ENCODE measurements around the gene UHRF1. TPM values are rescaled to one million over a fixed set of nuclear protein-coding genes. Genes with fewer than 3 reads are reported as not detected.

Gene UHRF1
- total RNA-seq, 3 donors from 2014 or later: 3.2 to 13.4 (median 4.2) TPM

- Histone ChIP-seq H3K4me1 (ENCODE audit: low read depth) (no peaks in the 10 kb centered on the region), H3K36me3 (ENCODE audit: low read depth) (no peaks in the 10 kb centered on the region), H3K9me3 (no peaks in the 10 kb centered on the region), H3K4me3 (no peak overlapping the region)
- ATAC-seq: no peak
- TF ChIP-seq CTCF (IDR thresholded peaks at IDR 0.05): no peak
- DNase-seq: no peak
- intact Hi-C loops (cut with DNase I, micrococcal nuclease): no loop called here
Measured at GRCh38 chr19:4922530-4923275, 13.4 kb downstream of the UHRF1 start.

GRCh38 chr19:4923276-4923747 is 14.0 kb downstream of the UHRF1 start:
- H3K9me3 ChIP-seq: no peaks in the 10 kb centered on the region
- intact Hi-C loops (cut with DNase I, micrococcal nuclease): no loop called here
- H3K4me1 ChIP-seq (ENCODE audit: low read depth): no peaks in the 10 kb centered on the region
- ATAC-seq (no peak), DNase-seq (no peak)
- no peak for TF ChIP-seq CTCF (IDR thresholded peaks at IDR 0.05)
- H3K4me3 ChIP-seq: no peak overlapping the region
- no peaks in the 10 kb centered on the region for H3K36me3 ChIP-seq (ENCODE audit: low read depth)

GRCh38 chr19:4929186-4929585 is 19.9 kb downstream of the UHRF1 start:
- no peak for TF ChIP-seq CTCF (IDR thresholded peaks at IDR 0.05)
- intact Hi-C loops (cut with DNase I, micrococcal nuclease): no loop called here
- Histone ChIP-seq H3K4me3 (no peak overlapping the region), H3K4me1 (ENCODE audit: low read depth) (no peaks in the 10 kb centered on the region), H3K9me3 (no peaks in the 10 kb centered on the region), H3K36me3 (ENCODE audit: low read depth) (no peaks in the 10 kb centered on the region)
- no peak for ATAC-seq
- DNase-seq: no peak

GRCh38 chr19:4930664-4931063 is 21.4 kb downstream of the UHRF1 start:
- ATAC-seq (no peak), DNase-seq (peak in 1 of 3 donors; percentile 29)
- no peaks in the 10 kb centered on the region for H3K9me3 ChIP-seq
- H3K4me1 ChIP-seq (ENCODE audit: low read depth): no peaks in the 10 kb centered on the region
- H3K4me3 ChIP-seq: no peak overlapping the region
- no peaks in the 10 kb centered on the region for H3K36me3 ChIP-seq (ENCODE audit: low read depth)
- no peak for TF ChIP-seq CTCF (IDR thresholded peaks at IDR 0.05)
- intact Hi-C loops (cut with DNase I, micrococcal nuclease): no loop called here

- TF ChIP-seq CTCF (IDR thresholded peaks at IDR 0.05): no peak
- ATAC-seq: no peak
- DNase-seq: no peak
- Histone ChIP-seq H3K4me3 (no peak overlapping the region), H3K36me3 (ENCODE audit: low read depth) (no peaks in the 10 kb centered on the region), H3K4me1 (ENCODE audit: low read depth) (no peaks in the 10 kb centered on the region), H3K9me3 (no peaks in the 10 kb centered on the region)
- intact Hi-C loops (cut with DNase I, micrococcal nuclease): no loop called here
Measured at GRCh38 chr19:4932711-4933110, 23.4 kb downstream of the UHRF1 start.
